Ishikawa (cell line): Measurements from ENCODE around the gene LRRN4.

Source experiments
- CEBPB ChIP-seq: IDR thresholded peaks from 2 replicates; pipeline ENCODE4 v1.6.1; 2012
- EGR1 ChIP-seq: IDR thresholded peaks from 2 replicates; pipeline ENCODE4 v1.6.1; 2012
- EP300 ChIP-seq: IDR thresholded peaks from 2 replicates; pipeline ENCODE4 v1.6.1; 2012; ENCODE audit warnings: borderline replicate concordance
- MAX ChIP-seq: IDR thresholded peaks from 2 replicates; pipeline ENCODE4 v1.6.1; 2012
- NFIC ChIP-seq: IDR thresholded peaks from 2 replicates; pipeline ENCODE4 v1.6.1; 2012
- RAD21 ChIP-seq: IDR thresholded peaks from 2 replicates; pipeline ENCODE4 v1.6.1; 2012; ENCODE audit warnings: low read depth
- REST ChIP-seq: IDR thresholded peaks from 2 replicates; pipeline ENCODE4 v1.6.1; 2012; ENCODE audit warnings: low read depth, mild to moderate bottlenecking
- TCF12 ChIP-seq: IDR thresholded peaks from 2 replicates; pipeline ENCODE4 v1.6.1; 2012; ENCODE audit warnings: low read depth
- USF1 ChIP-seq: IDR thresholded peaks from 2 replicates; pipeline ENCODE4 v1.6.1; 2012
- YY1 ChIP-seq: IDR thresholded peaks from 2 replicates; pipeline ENCODE4 v1.6.1; 2012; ENCODE audit warnings: low read depth
- ZBTB7A ChIP-seq: IDR thresholded peaks from 2 replicates; pipeline ENCODE4 v1.6.1; 2012; ENCODE audit warnings: low read depth

GRCh38 chr20:6040540-6040939 is 13.3 kb downstream of the LRRN4 start:
- TF ChIP-seq TCF12 (no peak), USF1 (no peak), CEBPB (no peak), YY1 (no peak), EGR1 (no peak), NFIC (no peak), EP300 (no peak), MAX (no peak), REST (no peak), RAD21 (no peak), ZBTB7A (no peak)
